Subcutaneous abdominal adipose tissue (tissue), 5 donors: Measurements from ENCODE around the gene PSMB9.

ENCODE experiments used
- H3K27ac ChIP-seq: one replicate; pipeline ENCODE4 v1.7.0; 2013; ENCODE audit warnings: low read depth, mild to moderate bottlenecking, inconsistent platforms, low read length, moderate library complexity
- H3K27me3 ChIP-seq, 5 donors: one replicate each; pipeline ENCODE4 v1.7.0; 2013; ENCODE audit warnings: low read length in 5 of 5, inconsistent platforms in 1 of 5; ENCODE audit not compliant: control insufficient read depth in 5 of 5, insufficient read depth in 4 of 5
- H3K36me3 ChIP-seq, 5 donors: one replicate each; pipeline ENCODE4 v1.7.0; 2013; ENCODE audit warnings: low read length in 5 of 5; ENCODE audit not compliant: control insufficient read depth in 5 of 5, insufficient read depth in 5 of 5
- H3K4me1 ChIP-seq, 5 donors: one replicate each; pipeline ENCODE4 v1.7.0; 2013; ENCODE audit warnings: low read length in 5 of 5, mild to moderate bottlenecking in 3 of 5, moderate library complexity in 1 of 5; ENCODE audit not compliant: control insufficient read depth in 5 of 5, insufficient read depth in 5 of 5
- H3K4me3 ChIP-seq, 5 donors: one replicate each; pipeline ENCODE4 v1.7.0; 2013; ENCODE audit warnings: low read length in 5 of 5, low read depth in 1 of 5
- H3K9ac ChIP-seq, 5 donors: one replicate each; pipeline ENCODE4 v1.7.0; 2013; ENCODE audit warnings: low read length in 5 of 5, mild to moderate bottlenecking in 4 of 5, moderate library complexity in 3 of 5
- H3K9me3 ChIP-seq, 5 donors: one replicate each; pipeline ENCODE4 v1.7.0; 2013; ENCODE audit warnings: low read length in 5 of 5; ENCODE audit not compliant: control insufficient read depth in 5 of 5
- donor health status: healthy.
- donor health status: healthy.
- donor health status: healthy.
- donor health status: healthy.
- donor health status: healthy.

PSMB9 gene

DNA sequence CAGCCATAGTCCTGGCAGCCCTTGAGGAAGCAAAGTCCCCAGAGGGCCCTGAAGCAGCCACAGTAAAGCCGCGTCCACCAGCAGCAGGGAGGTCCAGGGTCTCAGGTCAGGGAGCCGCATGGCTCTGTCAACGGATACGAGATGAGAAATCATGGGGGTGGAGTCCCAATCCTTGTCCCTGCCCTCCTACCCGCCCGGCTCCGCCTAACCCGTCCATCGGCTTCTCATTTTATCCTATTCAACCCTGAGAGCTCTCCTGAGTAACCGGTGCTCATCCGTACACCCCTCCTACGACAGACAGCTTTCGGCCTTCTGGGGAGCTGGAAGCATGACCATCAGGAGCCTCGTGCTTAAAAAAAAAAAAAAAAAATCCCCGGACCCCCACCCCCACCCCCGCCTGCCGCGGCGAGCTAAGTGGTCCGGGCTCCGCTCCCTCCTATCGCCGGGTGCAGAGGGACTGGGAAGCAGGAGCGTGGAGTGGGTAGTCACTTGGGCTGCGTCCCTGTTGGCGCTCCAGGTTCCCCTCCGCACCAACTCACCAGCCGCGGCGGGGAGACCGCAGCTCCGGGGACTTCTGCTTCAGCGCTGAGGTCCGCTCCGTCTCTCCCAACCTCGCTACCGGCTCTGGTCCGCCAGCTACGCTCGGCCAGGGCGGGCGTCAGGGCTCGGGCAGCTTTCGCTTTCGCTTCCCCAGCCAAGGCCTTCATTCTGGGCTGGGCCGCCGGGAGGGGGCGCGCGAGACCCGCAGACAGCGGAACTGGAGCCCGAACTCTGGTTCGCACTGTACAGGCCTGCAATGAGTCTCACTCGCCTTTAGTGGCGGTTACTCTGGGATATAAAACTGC is 15.7 kb upstream of the PSMB9 start, which contains the start of gene TAP2:
Gene TAP2, minus strand, starts transcription at position 626 of the 845 bp plus-strand sequence. Its CDS starts 506 bp downstream, at position 120.
- H3K4me1 ChIP-seq = peaks cover 0 to 29% (median 21%) of the 10 kb centered on the region in 5 donors
- H3K36me3 ChIP-seq = peaks cover 4 to 55% (median 30%) of the 10 kb centered on the region in 5 donors
- H3K27me3 ChIP-seq = no peaks in the 10 kb centered on the region
- H3K9ac ChIP-seq = peak within 1 kb of the TSS in 4 of 5 donors; percentile 64 to 83 (median 80)
- peak within 1 kb of the TSS; percentile 78 to 90 (median 82) for H3K4me3 ChIP-seq
- peak within 1 kb of the TSS; percentile 92 for H3K27ac ChIP-seq
- no peaks in the 10 kb centered on the region for H3K9me3 ChIP-seq

- H3K4me3 ChIP-seq = no peak overlapping the region
- no peaks in the 10 kb centered on the region for H3K27me3 ChIP-seq
- H3K9me3 ChIP-seq = no peaks in the 10 kb centered on the region
- peaks cover 0 to 38% (median 31%) of the 10 kb centered on the region in 5 donors for H3K4me1 ChIP-seq
- H3K36me3 ChIP-seq = peaks cover 4 to 46% (median 25%) of the 10 kb centered on the region in 5 donors
- peak overlapping the region; percentile 92 for H3K27ac ChIP-seq
- no peak overlapping the region for H3K9ac ChIP-seq
Observed at GRCh38 chr6:32839356-32839755, 14.6 kb upstream of the PSMB9 start.

- Histone ChIP-seq H3K27ac (no peak overlapping the region), H3K9ac (no peak overlapping the region)
Observed at GRCh38 chr6:32840604-32841246, 13.3 kb upstream of the PSMB9 start.

GRCh38 chr6:32842021-32842650 is 11.9 kb upstream of the PSMB9 start:
- no peak overlapping the region for H3K9ac ChIP-seq
- H3K9me3 ChIP-seq = no peaks in the 10 kb centered on the region
- H3K27me3 ChIP-seq = no peaks in the 10 kb centered on the region
- peaks cover 0 to 43% (median 29%) of the 10 kb centered on the region in 5 donors for H3K36me3 ChIP-seq
- H3K4me1 ChIP-seq = peaks cover 0 to 64% (median 44%) of the 10 kb centered on the region in 5 donors
- peak overlapping the region in 2 of 5 donors; percentile 77 to 94 for H3K4me3 ChIP-seq
- peak overlapping the region; percentile 5 for H3K27ac ChIP-seq

More at GRCh38 chr6:32840604-32841246, 13.3 kb upstream of the PSMB9 start:
- no peaks in the 10 kb centered on the region for H3K27me3 ChIP-seq
- H3K36me3 ChIP-seq = peaks cover 0 to 37% (median 18%) of the 10 kb centered on the region in 5 donors
- no peak overlapping the region for H3K4me3 ChIP-seq
- H3K9me3 ChIP-seq = no peaks in the 10 kb centered on the region
- peaks cover 0 to 52% (median 43%) of the 10 kb centered on the region in 5 donors for H3K4me1 ChIP-seq

- peaks cover 0 to 61% (median 41%) of the 10 kb centered on the region in 5 donors for H3K4me1 ChIP-seq
- no peaks in the 10 kb centered on the region for H3K9me3 ChIP-seq
- peak overlapping the region in 1 of 5 donors; percentile 38 for H3K9ac ChIP-seq
- H3K27me3 ChIP-seq = no peaks in the 10 kb centered on the region
- H3K4me3 ChIP-seq = peak overlapping the region in 3 of 5 donors; percentile 77 to 94 (median 91)
- H3K36me3 ChIP-seq = peaks cover 0 to 49% (median 34%) of the 10 kb centered on the region in 5 donors
- no peak overlapping the region for H3K27ac ChIP-seq
Observed at GRCh38 chr6:32842690-32843089, 11.3 kb upstream of the PSMB9 start.

DNA sequence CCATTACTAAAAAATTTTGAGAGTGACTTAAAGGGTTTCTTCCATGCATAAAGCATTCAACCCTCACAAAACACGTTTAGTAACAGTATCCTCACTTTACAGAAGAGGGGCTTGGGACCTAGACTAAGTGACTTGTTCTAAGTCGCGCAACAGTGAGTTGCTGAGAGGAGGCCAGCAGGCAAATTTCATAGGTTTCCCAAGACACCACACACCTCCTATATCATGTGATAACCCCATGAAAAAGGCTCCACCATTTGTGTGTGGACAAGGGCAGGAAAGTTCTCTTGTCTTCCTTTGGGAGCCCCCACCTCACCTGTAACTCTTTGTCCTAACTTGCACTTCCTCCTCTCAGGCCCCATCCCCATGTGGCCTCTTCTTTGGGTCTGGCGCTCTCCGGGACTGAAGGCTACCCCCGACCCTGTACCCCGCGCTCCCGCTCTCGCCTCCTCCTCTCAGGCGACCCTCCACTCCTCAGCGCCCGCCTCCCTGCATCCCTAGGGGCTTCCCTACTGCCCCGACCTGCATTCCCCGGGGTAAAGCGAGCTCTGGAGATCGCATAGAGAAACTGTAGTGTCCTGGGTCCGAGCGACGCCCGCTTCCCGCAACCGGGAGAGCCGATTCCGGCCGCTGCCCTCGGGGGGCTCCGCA is 10.5 kb upstream of the PSMB9 start:
- Histone ChIP-seq H3K4me1 (peaks cover 0 to 61% (median 36%) of the 10 kb centered on the region in 5 donors), H3K9me3 (no peaks in the 10 kb centered on the region), H3K27ac (peak overlapping the region; percentile 96), H3K9ac (peak overlapping the region; percentile 75 to 93 (median 81)), H3K4me3 (peak overlapping the region; percentile 77 to 94 (median 91)), H3K27me3 (no peaks in the 10 kb centered on the region), H3K36me3 (peaks cover 5 to 56% (median 41%) of the 10 kb centered on the region in 5 donors)

DNA sequence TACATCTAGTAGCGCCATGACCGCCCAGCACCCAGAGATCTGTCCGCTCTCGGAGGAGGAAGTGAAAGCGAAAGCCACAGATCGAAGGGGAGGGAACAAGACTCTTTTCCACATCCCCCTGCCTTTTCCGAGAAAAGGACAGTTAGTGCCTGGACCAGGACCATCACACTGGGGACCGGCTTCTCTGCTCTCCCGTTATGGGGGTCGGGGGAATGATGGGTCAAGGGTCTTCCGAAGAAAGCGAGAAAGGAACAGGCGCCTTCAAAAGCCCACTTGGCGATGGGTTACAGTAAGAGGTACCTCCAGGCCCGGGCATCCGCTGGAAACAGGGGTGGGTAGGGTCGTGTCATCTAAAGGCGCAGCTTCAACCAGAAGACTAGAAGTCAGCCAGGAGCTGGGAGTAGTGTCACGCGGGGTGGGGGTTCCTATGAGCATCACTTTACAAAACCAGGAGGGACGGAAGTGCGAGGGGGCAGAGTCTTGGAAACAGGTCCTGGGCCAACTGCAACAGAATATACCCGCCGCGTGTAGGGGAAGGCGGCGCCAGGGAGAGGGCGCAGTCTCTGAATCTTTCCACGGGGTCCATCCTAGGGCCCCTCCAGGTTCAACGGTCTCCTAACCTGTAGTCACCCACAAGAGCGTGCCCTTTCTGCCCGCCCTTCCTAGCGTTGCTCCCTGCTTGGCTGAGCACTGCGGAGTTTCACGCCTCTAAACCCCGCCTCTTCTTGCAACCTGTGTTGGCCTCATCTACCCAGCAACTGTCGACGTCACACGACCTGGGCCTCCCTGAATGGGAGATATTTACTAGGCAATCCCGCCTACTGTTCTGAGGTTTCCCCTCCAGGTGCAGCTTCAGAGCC is 9.8 kb upstream of the PSMB9 start, which contains the start of gene PSMB8:
Gene PSMB8, minus strand, starts transcription at position 69 of the 860 bp plus-strand sequence. Its CDS starts 51 bp downstream, at position 18.
- Histone ChIP-seq H3K4me3 (peak within 1 kb of the TSS; percentile 77 to 94 (median 91)), H3K36me3 (peaks cover 5 to 64% (median 49%) of the 10 kb centered on the region in 5 donors), H3K9ac (peak within 1 kb of the TSS; percentile 75 to 93 (median 81)), H3K27me3 (no peaks in the 10 kb centered on the region), H3K9me3 (no peaks in the 10 kb centered on the region), H3K27ac (peak within 1 kb of the TSS; percentile 96), H3K4me1 (peaks cover 0 to 58% (median 34%) of the 10 kb centered on the region in 5 donors)

GRCh38 chr6:32844839-32845383 is 9.1 kb upstream of the PSMB9 start:
- Histone ChIP-seq H3K36me3 (peaks cover 5 to 67% (median 52%) of the 10 kb centered on the region in 5 donors), H3K9me3 (no peaks in the 10 kb centered on the region), H3K27me3 (no peaks in the 10 kb centered on the region), H3K4me3 (peak overlapping the region; percentile 77 to 94 (median 91)), H3K27ac (peak overlapping the region; percentile 96), H3K4me1 (peaks cover 0 to 58% (median 34%) of the 10 kb centered on the region in 5 donors), H3K9ac (peak overlapping the region in 2 of 5 donors; percentile 81 to 93)
